Keratinocyte (primary cell): ENCODE data around the gene B3GALT2. TPM values are rescaled to one million over a fixed set of nuclear protein-coding genes. Genes with fewer than 3 reads are reported as not detected.

Source experiments
- DNase-seq: peaks from one replicate; pipeline ENCODE4 v3.0.0-alpha.2; 2011; ENCODE audit warnings: low read depth, missing footprints, low spot score
- FAIRE-seq: peaks from 2 replicates; lab custom pipeline; 2011; peaks lifted over from hg19 to GRCh38; lab: Jason Lieb, UNC
- H2AFZ ChIP-seq: 2 replicates; pipeline ENCODE4 v1.6.0; 2012; ENCODE audit warnings: low read length, control low read depth, inconsistent platforms; ENCODE audit not compliant: control insufficient read depth
- H3K27ac ChIP-seq: 2 replicates; pipeline ENCODE4 v1.5.1; 2011; ENCODE audit warnings: low read length; ENCODE audit not compliant: control insufficient read depth, insufficient read depth
- H3K27me3 ChIP-seq: 3 replicates; pipeline ENCODE4 v1.6.0; 2011; ENCODE audit warnings: low read length; ENCODE audit not compliant: control insufficient read depth, insufficient read depth; ENCODE audit errors: extremely low read depth
- H3K36me3 ChIP-seq, 2 experiments: 2 replicates in 1 of 2; 3 replicates in 1 of 2; pipeline ENCODE4 v1.5.1; 2011; ENCODE audit warnings: low read length in 2 of 2, mild to moderate bottlenecking in 1 of 2; ENCODE audit not compliant: control insufficient read depth in 2 of 2, insufficient read depth in 2 of 2; ENCODE audit errors: extremely low read depth in 1 of 2
- H3K4me1 ChIP-seq: 3 replicates; pipeline ENCODE4 v1.5.1; 2011; ENCODE audit warnings: low read length; ENCODE audit not compliant: control insufficient read depth, insufficient read depth; ENCODE audit errors: extremely low read depth
- H3K4me2 ChIP-seq: 3 replicates; pipeline ENCODE4 v1.6.0; 2011; ENCODE audit warnings: low read depth, low read length; ENCODE audit not compliant: control insufficient read depth, insufficient read depth; ENCODE audit errors: extremely low read depth
- H3K4me3 ChIP-seq, 3 experiments: fragments of 200-600 bp in 1 of 3; sonication (generic) in 1 of 3; 2 replicates in 2 of 3; 3 replicates in 1 of 3; pipeline ENCODE4 v1.5.1; 2011 to 2016; ENCODE audit warnings: low read length in 3 of 3, mild to moderate bottlenecking in 3 of 3, control low read depth in 2 of 3, inconsistent platforms in 1 of 3, low read depth in 1 of 3, mixed read lengths in 1 of 3, mixed run types in 1 of 3, moderate library complexity in 1 of 3; ENCODE audit not compliant: control insufficient read depth in 2 of 3, insufficient read depth in 2 of 3; ENCODE audit errors: extremely low read depth in 1 of 3
- H3K79me2 ChIP-seq: 2 replicates; pipeline ENCODE4 v1.6.0; 2012; ENCODE audit warnings: low read length; ENCODE audit not compliant: control insufficient read depth, insufficient read depth
- H3K9ac ChIP-seq: 3 replicates; pipeline ENCODE4 v1.6.0; 2011; ENCODE audit warnings: low read length; ENCODE audit not compliant: control insufficient read depth, insufficient read depth; ENCODE audit errors: extremely low read depth
- H3K9me1 ChIP-seq: 3 replicates; pipeline ENCODE4 v1.6.0; 2011; ENCODE audit warnings: low read length; ENCODE audit not compliant: control insufficient read depth, insufficient read depth; ENCODE audit errors: extremely low read depth
- H3K9me3 ChIP-seq: 2 replicates; pipeline ENCODE4 v1.5.1; 2012; ENCODE audit warnings: low read depth, low read length; ENCODE audit not compliant: control insufficient read depth
- H4K20me1 ChIP-seq: 3 replicates; pipeline ENCODE4 v1.6.0; 2011; ENCODE audit warnings: low read length; ENCODE audit not compliant: control insufficient read depth, insufficient read depth; ENCODE audit errors: extremely low read depth
- CTCF ChIP-seq, 3 experiments: IDR thresholded peaks in 1 of 3; conservative IDR thresholded peaks in 1 of 3; optimal IDR thresholded peaks in 1 of 3; 2 replicates in 2 of 3; 3 replicates in 1 of 3; pipeline versions ENCODE3 to v1.5.1; 2011; ENCODE audit warnings: low read length in 3 of 3, mild to moderate bottlenecking in 3 of 3, moderate library complexity in 2 of 3, control low read depth in 1 of 3, inconsistent platforms in 1 of 3; ENCODE audit not compliant: insufficient read depth in 2 of 3; ENCODE audit errors: extremely low read depth in 1 of 3
- EZH2 ChIP-seq: IDR thresholded peaks from one replicate; pipeline ENCODE4 v1.6.1; 2012; ENCODE audit warnings: inconsistent platforms, mild to moderate bottlenecking, low read length, moderate library complexity
- dilution Hi-C: fragments of 300-500 bp; cut with MboI; formaldehyde crosslinking; loops from one replicate; pipeline ENCODE4 v1.7.0; 2020; ENCODE audit warnings: low sequenced_read_pairs; ENCODE audit not compliant: extremely low pct_ligation_motif_present
- polyA plus RNA-seq, 5 experiments: library from polyadenylated mRNA; depleted of rRNA in 3 of 5; stranded (reverse) in 3 of 5; stranded (forward) in 1 of 5; unstranded in 1 of 5; fragments of >200 nt; gene quantifications; 1 replicate in 1 of 5; 2 replicates in 3 of 5; 3 replicates in 1 of 5; pipeline versions ENCODE4 v1.2.1 to v1.2.3, GENCODE V29; 2011 to 2012; ENCODE audit warnings: missing spikeins in 2 of 5, low read depth in 1 of 5, low replicate concordance in 1 of 5

Gene B3GALT2
- polyA plus RNA-seq, 1 donor (not counting 4 experiments of a cell fraction or from before 2014, with no cell fraction given), result not detected

GRCh38 chr1:193157360-193157759, 29.1 kb downstream of the B3GALT2 start:
- TF ChIP-seq CTCF (optimal IDR thresholded peaks at IDR 0.05 in 1 of 3, IDR thresholded peaks at IDR 0.05 in 1 of 3, conservative IDR thresholded peaks at IDR 0.05 in 1 of 3; ENCODE audit: extremely low read depth in 1 of 3, insufficient read depth in 2 of 3, low read length in 3 of 3) (no peak), EZH2 (no peak)
- Histone ChIP-seq H3K9me3 (no peaks in the 10 kb centered on the region), H3K9me1 (no peaks in the 10 kb centered on the region), H3K4me2 (no peak overlapping the region), H3K4me1 (peaks cover 5% of the 10 kb centered on the region), H3K4me3 (no peak overlapping the region), H3K9ac (no peak overlapping the region), H2AFZ (no peak overlapping the region), H3K27ac (no peak overlapping the region), H3K36me3 (peaks cover 0 to 4% of the 10 kb centered on the region in 2 experiments), H4K20me1 (no peaks in the 10 kb centered on the region), H3K79me2 (peaks cover 6% of the 10 kb centered on the region), H3K27me3 (no peaks in the 10 kb centered on the region)
- dilution Hi-C loops, result no loop called here
- FAIRE-seq, result no peak
- no peak for DNase-seq

DNA sequence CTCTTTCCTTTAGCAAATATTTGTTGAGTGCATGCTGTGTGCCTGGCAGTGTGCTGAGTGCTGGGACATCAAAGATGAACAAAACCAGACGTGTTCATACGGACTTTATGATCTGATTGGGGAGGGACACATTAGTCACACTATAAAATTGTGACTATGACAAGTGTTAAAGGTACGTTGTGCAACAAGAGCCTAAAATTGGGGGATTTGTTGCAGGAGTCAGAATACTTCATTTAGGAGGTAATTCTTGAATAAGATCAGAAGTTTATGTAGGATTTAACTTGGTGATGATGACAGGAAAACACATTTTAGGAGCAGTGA, 29.6 kb downstream of the B3GALT2 start:
- no peaks in the 10 kb centered on the region for H3K9me3 ChIP-seq
- H3K4me1 ChIP-seq, result peaks cover 5% of the 10 kb centered on the region
- H3K4me2 ChIP-seq, result no peak overlapping the region
- H3K9ac ChIP-seq, result no peak overlapping the region
- FAIRE-seq, result no peak
- no peak overlapping the region for H3K27ac ChIP-seq
- H3K79me2 ChIP-seq, result peaks cover 6% of the 10 kb centered on the region
- no peak overlapping the region for H2AFZ ChIP-seq
- TF ChIP-seq EZH2, result no peak
- no peak for TF ChIP-seq CTCF (optimal IDR thresholded peaks at IDR 0.05 in 1 of 3, IDR thresholded peaks at IDR 0.05 in 1 of 3, conservative IDR thresholded peaks at IDR 0.05 in 1 of 3; ENCODE audit: extremely low read depth in 1 of 3, insufficient read depth in 2 of 3, low read length in 3 of 3)
- H3K36me3 ChIP-seq, result peaks cover 0 to 6% of the 10 kb centered on the region in 2 experiments
- DNase-seq, result no peak
- dilution Hi-C loops, result no loop called here
- H3K9me1 ChIP-seq, result no peaks in the 10 kb centered on the region
- no peaks in the 10 kb centered on the region for H3K27me3 ChIP-seq
- no peaks in the 10 kb centered on the region for H4K20me1 ChIP-seq
- no peak overlapping the region for H3K4me3 ChIP-seq
